HepG2 (cell line): ENCODE measurements around the gene PPP1R3F.

Source experiments
- ATF6 ChIP-seq: sonication (generic); formaldehyde crosslinking; conservative IDR thresholded peaks from 2 replicates; pipeline ENCODE4 v1.4.0; 2020; ENCODE audit warnings: missing genetic modification reagents
- BCLAF1 ChIP-seq: fragments of 450-650 bp; IDR thresholded peaks from 2 replicates; pipeline ENCODE4 v1.6.1; 2017; ENCODE audit warnings: mild to moderate bottlenecking
- CTCF ChIP-seq: sonication (generic); formaldehyde crosslinking; IDR thresholded peaks from 2 replicates; pipeline ENCODE4 v1.5.0; 2020; ENCODE audit warnings: mild to moderate bottlenecking, missing genetic modification reagents, moderate library complexity
- EZH2 ChIP-seq: conservative IDR thresholded peaks from 2 replicates; pipeline ENCODE4 v1.6.1; 2012; ENCODE audit warnings: mild to moderate bottlenecking, low read depth, low read length, moderate library complexity
- JARID2 ChIP-seq: sonication (generic); formaldehyde crosslinking; IDR thresholded peaks from 2 replicates; pipeline ENCODE4 v1.8.1; 2023; ENCODE audit warnings: missing genetic modification reagents, inconsistent platforms; ENCODE audit not compliant: insufficient replicate concordance
- NFYB ChIP-seq: sonication (generic); formaldehyde crosslinking; IDR thresholded peaks from 2 replicates; pipeline ENCODE4 v1.4.0; 2020; ENCODE audit warnings: missing genetic modification reagents
- RNF2 ChIP-seq: fragments of 450-650 bp; conservative IDR thresholded peaks from 2 replicates; pipeline ENCODE4 v1.6.1; 2016; ENCODE audit warnings: low read depth
- ZNF512 ChIP-seq: sonication (generic); formaldehyde crosslinking; IDR thresholded peaks from 2 replicates; pipeline ENCODE4 v1.4.0; 2020; ENCODE audit warnings: mild to moderate bottlenecking, missing genetic modification reagents
- ZNF598 ChIP-seq: sonication (generic); formaldehyde crosslinking; IDR thresholded peaks from 2 replicates; pipeline ENCODE4 v1.5.1; 2020; ENCODE audit warnings: mild to moderate bottlenecking, missing genetic modification reagents, borderline replicate concordance
- ZNF629 ChIP-seq: sonication (generic); formaldehyde crosslinking; conservative IDR thresholded peaks from 2 replicates; pipeline ENCODE4 v1.5.0; 2020; ENCODE audit warnings: missing genetic modification reagents
- ZNF75D ChIP-seq: sonication (generic); formaldehyde crosslinking; IDR thresholded peaks from 2 replicates; pipeline ENCODE4 v1.8.1; 2023; ENCODE audit warnings: missing genetic modification reagents, mild to moderate bottlenecking, borderline replicate concordance
- ZNF775 ChIP-seq: sonication (generic); formaldehyde crosslinking; IDR thresholded peaks from 2 replicates; pipeline ENCODE4 v1.4.0; 2020; ENCODE audit warnings: missing genetic modification reagents, mild to moderate bottlenecking, moderate library complexity, borderline replicate concordance

- TF ChIP-seq ZNF598 (CRISPR knock-in tag) (no peak), JARID2 (no peak), BCLAF1 (no peak), CTCF (no peak), ZNF629 (no peak), RNF2 (no peak), NFYB (CRISPR knock-in tag) (no peak), ZNF775 (CRISPR knock-in tag) (no peak), ZNF75D (CRISPR knock-in tag) (no peak), EZH2 (no peak), ZNF512 (CRISPR knock-in tag) (no peak), ATF6 (CRISPR knock-in tag) (no peak)
Measured at GRCh38 chrX:49247916-49248811, 21.4 kb upstream of the PPP1R3F start.
